SK-N-SH treated with all-trans-retinoic acid at 6 μM for 48 hours (cell line): ENCODE data around the gene TMEM181.

Experiments used
- ATAC-seq: fragments of 200-7000 bp; cut with Tn5 transposase; 3 replicates; pipeline ENCODE4 v1.9.1; 2020; ENCODE audit warnings: mild to moderate bottlenecking, moderate library complexity
- ARNTL ChIP-seq: fragments of 450-650 bp; formaldehyde crosslinking; IDR thresholded peaks from 2 replicates; pipeline ENCODE4 v1.5.0; 2020; ENCODE audit warnings: low read depth, mild to moderate bottlenecking, moderate library complexity, borderline replicate concordance
- BACH2 ChIP-seq: fragments of 250-450 bp; sonication (Bioruptor Pico); IDR thresholded peaks from 2 replicates; pipeline ENCODE4 v1.9.0; 2021; ENCODE audit warnings: mild to moderate bottlenecking, borderline replicate concordance
- ESRRG ChIP-seq: fragments of 250-450 bp; sonication (Bioruptor Pico); IDR thresholded peaks from 2 replicates; pipeline ENCODE4 v1.6.1; 2021; ENCODE audit warnings: mild to moderate bottlenecking
- GLIS3 ChIP-seq: fragments of 250-450 bp; sonication (Bioruptor Pico); IDR thresholded peaks from 2 replicates; pipeline ENCODE4 v1.5.0; 2020; ENCODE audit warnings: mild to moderate bottlenecking, moderate library complexity
- ISL1 ChIP-seq: fragments of 250-450 bp; sonication (Bioruptor Pico); IDR thresholded peaks from 2 replicates; pipeline ENCODE4 v2.1.2; 2022; ENCODE audit warnings: mild to moderate bottlenecking, moderate library complexity
- OSR1 ChIP-seq: fragments of 250-450 bp; sonication (Bioruptor Pico); IDR thresholded peaks from 2 replicates; pipeline ENCODE4 v1.8.0; 2022; ENCODE audit warnings: moderate library complexity, mild to moderate bottlenecking, inconsistent platforms
- PPARA ChIP-seq: fragments of 250-450 bp; sonication (Bioruptor Pico); IDR thresholded peaks from 2 replicates; pipeline ENCODE4 v1.5.0; 2020; ENCODE audit warnings: mild to moderate bottlenecking, borderline replicate concordance
- SNAI2 ChIP-seq: fragments of 250-450 bp; sonication (Bioruptor Pico); IDR thresholded peaks from 2 replicates; pipeline ENCODE4 v1.5.0; 2020; ENCODE audit warnings: mild to moderate bottlenecking, moderate library complexity
- TCF4 ChIP-seq: fragments of 250-450 bp; sonication (Bioruptor Pico); IDR thresholded peaks from 2 replicates; pipeline ENCODE4 v1.8.0; 2021; ENCODE audit warnings: mild to moderate bottlenecking, moderate library complexity, borderline replicate concordance
- TOX ChIP-seq: fragments of 250-450 bp; sonication (Bioruptor Pico); IDR thresholded peaks from 2 replicates; pipeline ENCODE4 v1.8.0; 2021; ENCODE audit warnings: mild to moderate bottlenecking, moderate library complexity, borderline replicate concordance
- ZFP3 ChIP-seq: fragments of 250-450 bp; sonication (Bioruptor Pico); IDR thresholded peaks from 2 replicates; pipeline ENCODE4 v1.5.0; 2020; ENCODE audit warnings: mild to moderate bottlenecking, moderate library complexity
- ZFP30 ChIP-seq: fragments of 450-650 bp; formaldehyde crosslinking; IDR thresholded peaks from 2 replicates; pipeline ENCODE4 v1.5.0; 2022; ENCODE audit warnings: mild to moderate bottlenecking, moderate library complexity
- ZNF565 ChIP-seq: fragments of 450-650 bp; formaldehyde crosslinking; conservative IDR thresholded peaks from 2 replicates; pipeline ENCODE4 v1.5.0; 2020; ENCODE audit warnings: low read depth, mild to moderate bottlenecking, moderate library complexity
- ZNF70 ChIP-seq: fragments of 450-650 bp; formaldehyde crosslinking; IDR thresholded peaks from 2 replicates; pipeline ENCODE4 v1.5.0; 2020; ENCODE audit warnings: mild to moderate bottlenecking, moderate library complexity
- ZNF8 ChIP-seq: fragments of 450-650 bp; formaldehyde crosslinking; IDR thresholded peaks from 2 replicates; pipeline ENCODE4 v1.5.0; 2020; ENCODE audit warnings: mild to moderate bottlenecking, moderate library complexity
- TF ChIP-seq, protein P1 (sequence below): fragments of 250-450 bp; sonication (Bioruptor Pico); IDR thresholded peaks from 2 replicates; pipeline ENCODE4 v1.8.0; 2021; ENCODE audit warnings: low read depth, mild to moderate bottlenecking, moderate library complexity, borderline replicate concordance
- TF ChIP-seq, protein P2 (sequence below): fragments of 250-450 bp; sonication (Bioruptor Pico); IDR thresholded peaks from 2 replicates; pipeline ENCODE4 v1.5.1; 2021; ENCODE audit warnings: mild to moderate bottlenecking, moderate library complexity
- TF ChIP-seq, protein P3 (sequence below): fragments of 250-450 bp; sonication (Bioruptor Pico); IDR thresholded peaks from 2 replicates; pipeline ENCODE4 v1.8.0; 2020; ENCODE audit warnings: mild to moderate bottlenecking, moderate library complexity, borderline replicate concordance
- TF ChIP-seq, protein P4 (sequence below): fragments of 250-450 bp; sonication (Bioruptor Pico); IDR thresholded peaks from 2 replicates; pipeline ENCODE4 v1.5.0; 2020; ENCODE audit warnings: mild to moderate bottlenecking, moderate library complexity
- TF ChIP-seq, protein P5 (sequence below): fragments of 250-450 bp; sonication (Bioruptor Pico); IDR thresholded peaks from 2 replicates; pipeline ENCODE4 v1.5.1; 2020; ENCODE audit warnings: low read depth, mild to moderate bottlenecking, moderate library complexity

The TMEM181 gene

DNA sequence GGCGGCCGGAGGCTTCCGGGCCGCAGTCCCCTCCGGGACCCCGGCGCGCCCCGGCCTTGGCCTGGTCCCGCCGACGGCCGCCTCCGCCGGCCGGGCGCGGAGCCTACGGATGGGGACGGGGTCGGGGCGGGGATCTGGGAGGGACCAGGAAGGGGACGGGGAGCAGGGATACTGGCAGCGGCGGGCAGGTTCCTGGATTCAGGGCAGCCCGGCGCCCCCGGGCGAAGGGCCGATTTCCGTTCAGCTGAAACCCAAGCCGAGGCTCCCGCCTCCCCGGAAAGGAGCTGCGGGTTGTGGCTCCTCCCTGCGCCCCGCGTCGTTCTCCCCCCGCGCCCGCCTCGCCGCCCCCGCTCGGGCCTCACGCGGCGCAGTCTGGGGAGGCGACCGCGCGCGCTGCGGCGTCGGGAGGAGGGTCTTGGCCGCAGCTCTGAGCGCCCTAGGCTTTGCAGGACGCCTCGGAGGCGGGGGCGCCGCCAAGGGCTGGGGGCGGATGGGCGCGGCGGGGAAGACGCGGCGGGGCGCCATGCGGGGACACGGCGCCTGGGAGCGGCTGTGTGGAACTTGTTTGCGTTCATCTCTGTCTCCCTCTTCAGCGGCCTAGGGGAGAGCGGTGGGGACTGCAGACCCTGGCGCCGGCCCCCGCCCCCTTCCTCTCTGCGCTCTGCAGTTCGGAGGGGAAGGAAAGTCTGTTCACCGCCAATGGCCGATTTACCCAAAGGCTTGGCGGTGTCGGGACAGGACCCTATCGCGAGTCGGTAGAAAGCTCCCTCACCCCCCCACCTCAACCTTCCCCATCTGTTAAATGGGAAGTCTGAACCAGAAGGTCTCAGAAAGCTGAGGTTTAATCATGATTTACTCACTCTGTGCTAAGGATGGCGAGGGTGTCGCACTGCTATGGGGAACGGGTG is 22.7 kb upstream of the TMEM181 start:
- ATAC-seq: peak; percentile 61
- TF ChIP-seq ISL1 (no peak), PPARA (no peak), SNAI2 (CRISPR knock-in tag) (no peak), ZFP3 (CRISPR knock-in tag) (no peak), ZNF70 (no peak), GLIS3 (CRISPR knock-in tag) (no peak), ZNF565 (CRISPR knock-in tag) (no peak), TCF4 (CRISPR knock-in tag) (no peak), ZFP30 (CRISPR knock-in tag) (no peak), ARNTL (CRISPR knock-in tag) (no peak), ESRRG (CRISPR knock-in tag) (no peak), TOX (no peak), BACH2 (CRISPR knock-in tag) (no peak)
- TF ChIP-seq, protein P1, sequence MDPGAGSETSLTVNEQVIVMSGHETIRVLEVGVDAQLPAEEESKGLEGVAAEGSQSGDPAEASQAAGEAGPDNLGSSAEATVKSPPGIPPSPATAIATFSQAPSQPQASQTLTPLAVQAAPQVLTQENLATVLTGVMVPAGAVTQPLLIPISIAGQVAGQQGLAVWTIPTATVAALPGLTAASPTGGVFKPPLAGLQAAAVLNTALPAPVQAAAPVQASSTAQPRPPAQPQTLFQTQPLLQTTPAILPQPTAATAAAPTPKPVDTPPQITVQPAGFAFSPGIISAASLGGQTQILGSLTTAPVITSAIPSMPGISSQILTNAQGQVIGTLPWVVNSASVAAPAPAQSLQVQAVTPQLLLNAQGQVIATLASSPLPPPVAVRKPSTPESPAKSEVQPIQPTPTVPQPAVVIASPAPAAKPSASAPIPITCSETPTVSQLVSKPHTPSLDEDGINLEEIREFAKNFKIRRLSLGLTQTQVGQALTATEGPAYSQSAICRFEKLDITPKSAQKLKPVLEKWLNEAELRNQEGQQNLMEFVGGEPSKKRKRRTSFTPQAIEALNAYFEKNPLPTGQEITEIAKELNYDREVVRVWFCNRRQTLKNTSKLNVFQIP: no peak
- TF ChIP-seq, protein P2, sequence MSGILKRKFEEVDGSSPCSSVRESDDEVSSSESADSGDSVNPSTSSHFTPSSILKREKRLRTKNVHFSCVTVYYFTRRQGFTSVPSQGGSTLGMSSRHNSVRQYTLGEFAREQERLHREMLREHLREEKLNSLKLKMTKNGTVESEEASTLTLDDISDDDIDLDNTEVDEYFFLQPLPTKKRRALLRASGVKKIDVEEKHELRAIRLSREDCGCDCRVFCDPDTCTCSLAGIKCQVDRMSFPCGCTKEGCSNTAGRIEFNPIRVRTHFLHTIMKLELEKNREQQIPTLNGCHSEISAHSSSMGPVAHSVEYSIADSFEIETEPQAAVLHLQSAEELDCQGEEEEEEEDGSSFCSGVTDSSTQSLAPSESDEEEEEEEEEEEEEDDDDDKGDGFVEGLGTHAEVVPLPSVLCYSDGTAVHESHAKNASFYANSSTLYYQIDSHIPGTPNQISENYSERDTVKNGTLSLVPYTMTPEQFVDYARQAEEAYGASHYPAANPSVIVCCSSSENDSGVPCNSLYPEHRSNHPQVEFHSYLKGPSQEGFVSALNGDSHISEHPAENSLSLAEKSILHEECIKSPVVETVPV (CRISPR knock-in tag): no peak
- TF ChIP-seq, protein P3, sequence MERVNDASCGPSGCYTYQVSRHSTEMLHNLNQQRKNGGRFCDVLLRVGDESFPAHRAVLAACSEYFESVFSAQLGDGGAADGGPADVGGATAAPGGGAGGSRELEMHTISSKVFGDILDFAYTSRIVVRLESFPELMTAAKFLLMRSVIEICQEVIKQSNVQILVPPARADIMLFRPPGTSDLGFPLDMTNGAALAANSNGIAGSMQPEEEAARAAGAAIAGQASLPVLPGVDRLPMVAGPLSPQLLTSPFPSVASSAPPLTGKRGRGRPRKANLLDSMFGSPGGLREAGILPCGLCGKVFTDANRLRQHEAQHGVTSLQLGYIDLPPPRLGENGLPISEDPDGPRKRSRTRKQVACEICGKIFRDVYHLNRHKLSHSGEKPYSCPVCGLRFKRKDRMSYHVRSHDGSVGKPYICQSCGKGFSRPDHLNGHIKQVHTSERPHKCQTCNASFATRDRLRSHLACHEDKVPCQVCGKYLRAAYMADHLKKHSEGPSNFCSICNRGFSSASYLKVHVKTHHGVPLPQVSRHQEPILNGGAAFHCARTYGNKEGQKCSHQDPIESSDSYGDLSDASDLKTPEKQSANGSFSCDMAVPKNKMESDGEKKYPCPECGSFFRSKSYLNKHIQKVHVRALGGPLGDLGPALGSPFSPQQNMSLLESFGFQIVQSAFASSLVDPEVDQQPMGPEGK (CRISPR knock-in tag): no peak

DNA sequence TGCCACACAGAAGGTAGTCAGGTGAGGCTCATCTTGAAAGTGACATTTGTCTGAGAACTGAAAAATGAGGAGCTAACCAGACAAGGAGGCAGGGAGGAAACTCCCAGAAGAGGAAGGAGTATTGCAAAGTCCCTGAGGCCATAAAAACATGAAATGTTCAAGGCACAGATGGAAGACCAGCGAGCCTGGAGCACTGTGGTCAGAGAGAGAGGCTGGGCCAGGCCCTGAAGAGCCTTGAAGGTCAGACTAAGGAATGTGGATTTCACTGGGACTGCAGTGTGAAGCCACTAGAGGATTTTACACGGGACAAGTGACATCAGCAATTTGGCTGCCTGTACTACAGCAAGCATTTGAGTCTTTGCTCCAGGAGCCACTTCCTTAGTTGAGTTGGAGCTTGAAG is 21.1 kb upstream of the TMEM181 start:
- TF ChIP-seq, protein P4, sequence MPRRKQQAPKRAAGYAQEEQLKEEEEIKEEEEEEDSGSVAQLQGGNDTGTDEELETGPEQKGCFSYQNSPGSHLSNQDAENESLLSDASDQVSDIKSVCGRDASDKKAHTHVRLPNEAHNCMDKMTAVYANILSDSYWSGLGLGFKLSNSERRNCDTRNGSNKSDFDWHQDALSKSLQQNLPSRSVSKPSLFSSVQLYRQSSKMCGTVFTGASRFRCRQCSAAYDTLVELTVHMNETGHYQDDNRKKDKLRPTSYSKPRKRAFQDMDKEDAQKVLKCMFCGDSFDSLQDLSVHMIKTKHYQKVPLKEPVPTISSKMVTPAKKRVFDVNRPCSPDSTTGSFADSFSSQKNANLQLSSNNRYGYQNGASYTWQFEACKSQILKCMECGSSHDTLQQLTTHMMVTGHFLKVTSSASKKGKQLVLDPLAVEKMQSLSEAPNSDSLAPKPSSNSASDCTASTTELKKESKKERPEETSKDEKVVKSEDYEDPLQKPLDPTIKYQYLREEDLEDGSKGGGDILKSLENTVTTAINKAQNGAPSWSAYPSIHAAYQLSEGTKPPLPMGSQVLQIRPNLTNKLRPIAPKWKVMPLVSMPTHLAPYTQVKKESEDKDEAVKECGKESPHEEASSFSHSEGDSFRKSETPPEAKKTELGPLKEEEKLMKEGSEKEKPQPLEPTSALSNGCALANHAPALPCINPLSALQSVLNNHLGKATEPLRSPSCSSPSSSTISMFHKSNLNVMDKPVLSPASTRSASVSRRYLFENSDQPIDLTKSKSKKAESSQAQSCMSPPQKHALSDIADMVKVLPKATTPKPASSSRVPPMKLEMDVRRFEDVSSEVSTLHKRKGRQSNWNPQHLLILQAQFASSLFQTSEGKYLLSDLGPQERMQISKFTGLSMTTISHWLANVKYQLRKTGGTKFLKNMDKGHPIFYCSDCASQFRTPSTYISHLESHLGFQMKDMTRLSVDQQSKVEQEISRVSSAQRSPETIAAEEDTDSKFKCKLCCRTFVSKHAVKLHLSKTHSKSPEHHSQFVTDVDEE (CRISPR knock-in tag): no peak
- TF ChIP-seq, protein P2 (CRISPR knock-in tag): no peak
- TF ChIP-seq OSR1 (no peak), ZNF8 (CRISPR knock-in tag) (no peak), ESRRG (CRISPR knock-in tag) (no peak)
- TF ChIP-seq, protein P3 (CRISPR knock-in tag): no peak
- TF ChIP-seq, protein P1: no peak
- TF ChIP-seq, protein P5, sequence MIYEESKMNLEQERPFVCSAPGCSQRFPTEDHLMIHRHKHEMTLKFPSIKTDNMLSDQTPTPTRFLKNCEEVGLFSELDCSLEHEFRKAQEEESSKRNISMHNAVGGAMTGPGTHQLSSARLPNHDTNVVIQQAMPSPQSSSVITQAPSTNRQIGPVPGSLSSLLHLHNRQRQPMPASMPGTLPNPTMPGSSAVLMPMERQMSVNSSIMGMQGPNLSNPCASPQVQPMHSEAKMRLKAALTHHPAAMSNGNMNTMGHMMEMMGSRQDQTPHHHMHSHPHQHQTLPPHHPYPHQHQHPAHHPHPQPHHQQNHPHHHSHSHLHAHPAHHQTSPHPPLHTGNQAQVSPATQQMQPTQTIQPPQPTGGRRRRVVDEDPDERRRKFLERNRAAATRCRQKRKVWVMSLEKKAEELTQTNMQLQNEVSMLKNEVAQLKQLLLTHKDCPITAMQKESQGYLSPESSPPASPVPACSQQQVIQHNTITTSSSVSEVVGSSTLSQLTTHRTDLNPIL: no peak
- no peak for ATAC-seq
